T-cell (primary cell): ENCODE measurements around the gene FRMD3. TPM values are rescaled to one million over a fixed set of nuclear protein-coding genes. Genes with fewer than 3 reads are reported as not detected.

Source experiments
- ATAC-seq, 4 experiments: fragments of 200-7000 bp in 3 of 4; fragments of 150-1000 bp in 1 of 4; cut with Tn5 transposase; replicated peaks in 1 of 4; 1 replicate in 3 of 4; 2 replicates in 1 of 4; pipeline ENCODE4 v1.10.0; 2021; ENCODE audit warnings: moderate library complexity in 3 of 4, mild to moderate bottlenecking in 2 of 4, moderate number of reproducible peaks in 1 of 4
- CTCF ChIA-PET, 2 donors: fragments of 300-600 bp; sonication (Branson Sonifier 250); formaldehyde crosslinking; loops; one replicate each; lab custom pipeline; 2022; ENCODE audit warnings: antibody characterized with exemption in 2 of 2; lab: Charles Lee
- POLR2A ChIA-PET, 2 donors: fragments of 300-600 bp; sonication (Branson Sonifier 250); formaldehyde crosslinking; loops; one replicate each; lab custom pipeline; 2022; ENCODE audit warnings: antibody characterized with exemption in 2 of 2; lab: Charles Lee
- DNase-seq, 35 experiments: peaks; one replicate each; pipeline versions ENCODE4 v3.0.0 to v3.0.0-alpha.2; 2013 to 2023
- H3K27ac ChIP-seq: one replicate; pipeline ENCODE4 v1.5.1; 2013; ENCODE audit warnings: low read length
- H3K27me3 ChIP-seq, 2 experiments: replicated peaks in 1 of 2; 1 replicate in 1 of 2; 2 replicates in 1 of 2; pipeline versions ENCODE4 v1.6.1 to v1.7.0; 2013; ENCODE audit warnings: low read length in 1 of 2, mixed read lengths in 1 of 2; ENCODE audit not compliant: control insufficient read depth in 2 of 2, insufficient read depth in 2 of 2; ENCODE audit errors: extremely low read depth in 1 of 2
- H3K36me3 ChIP-seq, 2 donors: 1 replicate in 1 of 2; 2 replicates in 1 of 2; pipeline versions ENCODE4 v1.6.1 to v1.7.0; 2013; ENCODE audit warnings: low read length in 1 of 2; ENCODE audit not compliant: control insufficient read depth in 2 of 2, insufficient read depth in 1 of 2; ENCODE audit errors: extremely low read depth in 1 of 2
- H3K4me1 ChIP-seq, 2 experiments: 1 replicate in 1 of 2; 2 replicates in 1 of 2; pipeline versions ENCODE4 v1.6.1 to v1.7.0; 2013; ENCODE audit warnings: low read length in 2 of 2, mixed read lengths in 1 of 2; ENCODE audit not compliant: insufficient read depth in 2 of 2, control insufficient read depth in 1 of 2; ENCODE audit errors: extremely low read depth in 1 of 2
- H3K4me3 ChIP-seq, 2 donors: 1 replicate in 1 of 2; 2 replicates in 1 of 2; pipeline versions ENCODE4 v1.5.1 to v1.7.0; 2013; ENCODE audit warnings: mild to moderate bottlenecking in 2 of 2, low read length in 1 of 2, moderate library complexity in 1 of 2; ENCODE audit not compliant: control insufficient read depth in 1 of 2; ENCODE audit errors: extremely low read depth in 1 of 2
- H3K9me3 ChIP-seq: 2 replicates; pipeline ENCODE4 v1.7.0; 2013
- H3K27ac Mint-ChIP-seq, 2 donors: one replicate each; pipeline ENCODE4 v1.8.0; 2020 to 2021; ENCODE audit warnings: mild to moderate bottlenecking in 2 of 2, mixed read lengths in 2 of 2
- H3K27me3 Mint-ChIP-seq, 2 donors: one replicate each; pipeline ENCODE4 v1.8.0; 2021 to 2022; ENCODE audit warnings: mixed read lengths in 2 of 2
- H3K36me3 Mint-ChIP-seq: one replicate; pipeline ENCODE4 v1.8.0; 2021; ENCODE audit warnings: mixed read lengths
- H3K4me1 Mint-ChIP-seq, 3 donors: one replicate each; pipeline ENCODE4 v1.8.0; 2020 to 2022; ENCODE audit warnings: mixed read lengths in 3 of 3, mild to moderate bottlenecking in 1 of 3
- H3K4me3 Mint-ChIP-seq, 3 donors: one replicate each; pipeline ENCODE4 v1.8.0; 2020 to 2022; ENCODE audit warnings: mild to moderate bottlenecking in 3 of 3, mixed read lengths in 3 of 3, moderate library complexity in 3 of 3
- H3K9me3 Mint-ChIP-seq, 3 donors: one replicate each; pipeline ENCODE4 v1.8.0; 2020 to 2022; ENCODE audit warnings: mixed read lengths in 3 of 3
- WGBS: methylation state at CpG from one replicate; pipeline ENCODE4 v1.1.5; 2013; ENCODE audit warnings: missing lambda C conversion rate; ENCODE audit not compliant: insufficient coverage; 5-methylcytosine and 5-hydroxymethylcytosine counted together
- total RNA-seq, 35 experiments: library from RNA in 6 of 35; stranded (reverse) in 6 of 35; fragments of 120-200 nt in 1 of 35; gene quantifications; one replicate each; pipeline versions ENCODE4 v1.2.1 to v1.2.4 and lab custom pipeline; 2013 to 2026

The FRMD3 gene
- total RNA-seq, 5 donors from 2014 or later (not counting 1 experiment from before 2014, with no cell fraction given), result 0.35 to 1.2 (median 0.55) TPM

DNA sequence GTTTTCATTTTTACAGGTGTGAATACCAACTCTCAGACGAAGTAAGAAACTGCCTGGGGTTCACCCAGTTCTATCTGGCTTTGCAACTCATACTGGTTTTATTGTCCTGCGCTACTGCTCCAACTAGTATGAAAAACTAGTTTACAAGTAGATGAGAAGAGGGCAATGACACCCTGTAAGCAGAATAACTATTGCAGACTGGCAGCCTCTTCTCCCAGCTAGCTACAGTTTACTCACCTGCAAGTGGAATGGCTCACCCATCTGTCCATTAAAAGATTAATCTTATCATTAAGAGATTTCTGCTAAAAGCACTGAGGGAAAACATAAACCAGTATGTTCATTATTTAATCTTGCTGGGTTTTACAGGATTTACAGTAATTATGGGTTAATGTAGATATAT lies 113.4 kb downstream of the FRMD3 start:
- peaks cover 3% of the 10 kb centered on the region for H3K36me3 Mint-ChIP-seq
- ATAC-seq, result no peak
- H3K4me1 Mint-ChIP-seq, result no peaks in the 10 kb centered on the region
- H3K27me3 Mint-ChIP-seq, result no peaks in the 10 kb centered on the region
- no CpG with 5 or more reads among the region's 2 CpGs for WGBS
- ChIA-PET CTCF (interaction anchor here in 1 of 2 donors (1.0 kb wide), 1 partner anchor 15 kb away, joined by 3 read pairs; no protein-coding TSS in a partner anchor), POLR2A (no interaction called here)
- H3K27ac ChIP-seq, result no peak overlapping the region
- no peak overlapping the region for H3K4me3 ChIP-seq
- no peaks in the 10 kb centered on the region for H3K36me3 ChIP-seq
- no peaks in the 10 kb centered on the region for H3K27me3 ChIP-seq
- no peak overlapping the region for H3K27ac Mint-ChIP-seq
- no peaks in the 10 kb centered on the region for H3K9me3 Mint-ChIP-seq
- DNase-seq, result no peak
- H3K9me3 ChIP-seq, result no peaks in the 10 kb centered on the region
- H3K4me3 Mint-ChIP-seq, result no peak overlapping the region
- H3K4me1 ChIP-seq, result no peaks in the 10 kb centered on the region

DNA sequence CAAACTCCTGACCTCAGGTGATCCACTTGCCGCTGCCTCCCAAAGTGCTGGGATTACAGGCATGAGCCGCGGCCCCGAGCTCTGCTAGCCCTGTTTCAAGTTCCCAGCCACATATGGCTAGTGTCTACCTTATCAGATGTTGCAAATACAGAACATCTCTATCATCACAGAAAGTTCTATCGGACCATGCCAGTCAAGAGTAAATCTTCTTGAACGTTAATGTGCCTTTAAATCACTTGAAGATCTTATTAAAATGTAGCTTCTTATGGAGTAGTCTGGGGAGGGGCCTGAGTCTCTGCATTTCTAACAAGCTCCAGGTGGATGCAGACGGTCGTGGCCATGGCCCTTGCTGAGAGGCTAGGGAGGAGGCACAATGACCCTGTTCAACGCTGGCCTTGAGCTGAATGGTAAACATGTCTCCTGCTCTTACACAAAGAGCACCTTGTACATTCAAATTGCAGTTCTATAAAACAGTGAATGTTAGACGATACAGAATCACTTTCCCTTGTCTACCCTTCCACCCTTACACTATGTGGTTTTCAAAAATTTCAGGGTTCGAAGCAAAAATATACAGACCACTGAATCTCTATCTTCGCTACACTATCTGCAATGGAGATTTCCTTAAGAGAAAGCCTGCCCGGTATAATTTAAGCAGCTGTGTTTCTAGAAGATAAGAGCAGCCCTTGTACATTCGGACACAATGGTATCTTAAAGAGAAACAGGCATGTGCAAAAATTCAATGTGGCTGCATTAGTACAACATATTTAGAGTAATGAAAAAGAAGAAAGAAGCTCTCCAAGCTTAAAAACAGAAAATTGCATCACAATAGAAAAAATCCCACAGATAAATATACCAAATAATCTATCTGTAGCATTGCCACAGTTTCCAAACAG lies 114.1 kb downstream of the FRMD3 start:
- H3K36me3 ChIP-seq, result no peaks in the 10 kb centered on the region
- no peaks in the 10 kb centered on the region for H3K27me3 ChIP-seq
- Mint-ChIP-seq H3K27ac (no peak overlapping the region), H3K4me1 (no peaks in the 10 kb centered on the region), H3K9me3 (no peaks in the 10 kb centered on the region), H3K4me3 (no peak overlapping the region), H3K36me3 (peaks cover 3% of the 10 kb centered on the region), H3K27me3 (no peaks in the 10 kb centered on the region)
- no peak for DNase-seq
- H3K9me3 ChIP-seq, result no peaks in the 10 kb centered on the region
- H3K27ac ChIP-seq, result no peak overlapping the region
- H3K4me3 ChIP-seq, result no peak overlapping the region
- WGBS, result 82% methylated on average over 12 of the region's 14 CpGs
- no peaks in the 10 kb centered on the region for H3K4me1 ChIP-seq
- ChIA-PET CTCF (interaction anchor here in 1 of 2 donors (1.0 kb wide), 1 partner anchor 15 kb away, joined by 3 read pairs; no protein-coding TSS in a partner anchor), POLR2A (no interaction called here)
- no peak for ATAC-seq

GRCh38 chr9:83422527-83422926 lies 115.7 kb downstream of the FRMD3 start:
- Mint-ChIP-seq H3K36me3 (peaks cover 7% of the 10 kb centered on the region), H3K9me3 (no peaks in the 10 kb centered on the region), H3K4me3 (no peak overlapping the region), H3K27ac (no peak overlapping the region), H3K4me1 (no peaks in the 10 kb centered on the region), H3K27me3 (no peaks in the 10 kb centered on the region)
- no CpG with 5 or more reads among the region's 3 CpGs for WGBS
- Histone ChIP-seq H3K4me1 (no peaks in the 10 kb centered on the region), H3K9me3 (no peaks in the 10 kb centered on the region), H3K4me3 (no peak overlapping the region), H3K36me3 (no peaks in the 10 kb centered on the region), H3K27ac (no peak overlapping the region), H3K27me3 (no peaks in the 10 kb centered on the region)
- no peak for DNase-seq
- ChIA-PET CTCF (no interaction called here), POLR2A (no interaction called here)
- no peak for ATAC-seq

GRCh38 chr9:83420486-83420885 lies 117.7 kb downstream of the FRMD3 start:
- DNase-seq (no peak), ATAC-seq (no peak)
- Mint-ChIP-seq H3K36me3 (peaks cover 13% of the 10 kb centered on the region), H3K4me1 (no peaks in the 10 kb centered on the region), H3K27me3 (no peaks in the 10 kb centered on the region), H3K4me3 (no peak overlapping the region), H3K27ac (no peak overlapping the region), H3K9me3 (no peaks in the 10 kb centered on the region)
- Histone ChIP-seq H3K27ac (no peak overlapping the region), H3K4me3 (no peak overlapping the region), H3K4me1 (no peaks in the 10 kb centered on the region), H3K9me3 (no peaks in the 10 kb centered on the region), H3K27me3 (no peaks in the 10 kb centered on the region), H3K36me3 (no peaks in the 10 kb centered on the region)
- ChIA-PET POLR2A (no interaction called here), CTCF (no interaction called here)
- 83% methylated on average over 1 of the region's 3 CpGs for WGBS

- ChIA-PET CTCF (no interaction called here), POLR2A (no interaction called here)
- ATAC-seq (no peak), DNase-seq (no peak)
- H3K36me3 ChIP-seq, result no peaks in the 10 kb centered on the region
- H3K4me1 ChIP-seq, result no peaks in the 10 kb centered on the region
- Mint-ChIP-seq H3K4me3 (no peak overlapping the region), H3K9me3 (peaks cover 0 to 2% (median 0%) of the 10 kb centered on the region in 3 donors), H3K27ac (no peak overlapping the region), H3K27me3 (no peaks in the 10 kb centered on the region), H3K4me1 (no peaks in the 10 kb centered on the region), H3K36me3 (peaks cover 15% of the 10 kb centered on the region)
- no peak overlapping the region for H3K27ac ChIP-seq
- WGBS, result no CpG with 5 or more reads among the region's 4 CpGs
- no peak overlapping the region for H3K4me3 ChIP-seq
- H3K27me3 ChIP-seq, result no peaks in the 10 kb centered on the region
- H3K9me3 ChIP-seq, result no peaks in the 10 kb centered on the region
Observed at GRCh38 chr9:83419961-83420360, 118.2 kb downstream of the FRMD3 start.

- Histone ChIP-seq H3K4me3 (no peak overlapping the region), H3K27me3 (no peaks in the 10 kb centered on the region), H3K9me3 (no peaks in the 10 kb centered on the region), H3K4me1 (no peaks in the 10 kb centered on the region), H3K36me3 (no peaks in the 10 kb centered on the region), H3K27ac (no peak overlapping the region)
- POLR2A ChIA-PET, result no interaction called here
- H3K27ac Mint-ChIP-seq, result no peak overlapping the region
- H3K27me3 Mint-ChIP-seq, result no peaks in the 10 kb centered on the region
- no CpG with 5 or more reads among the region's 1 CpG for WGBS
- H3K9me3 Mint-ChIP-seq, result peaks cover 0 to 12% (median 0%) of the 10 kb centered on the region in 3 donors
- H3K36me3 Mint-ChIP-seq, result peaks cover 20% of the 10 kb centered on the region
- H3K4me3 Mint-ChIP-seq, result no peak overlapping the region
- ATAC-seq, result no peak
- no peak for DNase-seq
- CTCF ChIA-PET, result no interaction called here
- H3K4me1 Mint-ChIP-seq, result no peaks in the 10 kb centered on the region
Observed at GRCh38 chr9:83418283-83418682, 119.9 kb downstream of the FRMD3 start.
